ENCODE data around the gene MSANTD1. TPM values are rescaled to one million over a fixed set of nuclear protein-coding genes. Genes with fewer than 3 reads are reported as not detected.
A peak's percentile ranks its signal among the peaks of the same experiment; 100 is the strongest.
"Not testable (repeated sequence)": the region's sequence is repeated elsewhere in the genome, so short reads cannot be mapped to it uniquely, and the experiment has no call there.

MSANTD1 gene
- total RNA-seq, 2 donors from 2014 or later, result 1.5 to 1.7 TPM

DNA sequence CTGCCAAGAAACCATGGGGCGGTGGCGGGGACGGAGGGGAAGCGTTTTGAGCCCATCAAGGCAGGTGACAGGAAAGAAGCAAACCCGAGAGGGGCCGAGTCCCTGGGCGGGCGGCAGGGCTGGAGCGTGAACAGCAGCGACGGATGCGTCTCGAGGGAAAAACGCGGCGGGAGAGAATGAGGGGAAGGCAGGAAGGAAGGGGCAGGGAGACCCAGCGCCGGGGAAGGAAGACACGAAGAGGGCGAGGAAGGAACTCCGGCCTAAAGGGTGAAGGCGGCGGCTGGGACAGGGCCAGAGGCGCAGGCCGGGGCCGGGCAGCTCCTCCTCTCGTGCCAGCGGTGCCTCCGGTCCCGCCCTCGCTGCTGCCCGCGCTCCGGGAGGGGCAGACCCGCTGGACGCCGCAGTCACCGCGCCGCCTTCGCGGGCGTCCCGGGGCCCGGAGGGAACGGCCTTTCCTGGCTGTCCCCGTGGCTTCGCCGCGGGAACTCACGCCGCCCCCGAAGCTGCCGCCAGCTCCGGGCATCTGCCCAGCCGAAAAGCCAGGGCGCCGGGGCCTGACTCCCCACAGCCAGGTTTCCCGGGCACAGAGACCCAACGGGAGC is 43.1 kb downstream of the MSANTD1 start:
- ATAC-seq, result peak; percentile 26
- peak overlapping the region; percentile 81 for H3K27ac Mint-ChIP-seq

DNA sequence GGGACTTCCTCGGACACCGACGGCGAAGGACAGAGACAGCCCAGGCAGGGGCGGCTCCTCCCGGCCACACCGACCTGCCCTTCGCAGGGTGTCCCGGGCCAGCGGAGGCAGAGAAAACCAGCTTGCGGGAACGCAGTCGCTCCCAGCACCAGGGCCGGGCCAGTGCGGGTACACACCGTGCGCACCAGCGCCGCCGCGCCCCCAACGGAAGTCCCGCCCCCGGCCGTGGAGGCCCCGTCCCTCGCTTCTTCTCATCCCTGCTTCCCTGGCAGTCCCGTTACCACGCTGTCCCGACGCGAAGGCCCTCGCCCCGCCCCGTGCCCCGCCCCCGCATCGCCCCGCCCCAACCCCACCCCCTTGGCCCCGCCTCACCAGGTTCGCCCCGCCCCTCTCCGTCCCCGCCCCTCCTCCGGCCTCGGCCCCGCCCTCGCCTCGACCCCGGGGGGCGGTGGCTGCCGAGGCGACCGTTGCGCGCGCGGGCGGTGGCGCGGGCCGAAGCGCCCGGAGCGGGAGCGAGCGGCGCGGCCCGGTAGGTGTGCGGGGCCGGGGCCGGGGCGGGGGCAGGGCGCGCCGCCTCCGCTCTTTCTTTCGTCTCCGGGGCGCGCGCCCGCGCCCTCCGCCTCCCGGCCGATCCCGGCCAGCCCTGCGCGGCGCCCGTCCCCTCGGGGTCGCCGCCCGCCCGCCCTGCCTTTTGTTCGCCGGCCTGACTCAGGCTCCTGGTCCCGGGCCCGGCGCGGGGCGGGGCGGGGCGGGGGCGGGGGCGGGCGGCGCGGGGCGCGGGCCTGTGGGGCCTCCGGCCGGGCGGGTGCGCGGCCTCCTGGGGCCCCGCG is 43.8 kb downstream of the MSANTD1 start, which contains the start of gene RGS12:
TSS of gene RGS12 (plus strand) at position 451 of the 830 bp plus-strand sequence. CDS start 23,150 bp downstream, outside the sequence.
- H3K4me1 Mint-ChIP-seq, result peaks cover 15% of the 10 kb centered on the region
- H3K36me3 Mint-ChIP-seq (ENCODE audit: low read depth), result no peaks in the 10 kb centered on the region
- H3K27ac Mint-ChIP-seq, result peak within 1 kb of the TSS; percentile 81
- H3K4me3 Mint-ChIP-seq, result peak within 1 kb of the TSS; percentile 98
- no peaks in the 10 kb centered on the region for H3K9me3 ChIP-seq (ENCODE audit: control insufficient read depth, low read length, poor library complexity, severe bottlenecking)
- DNase-seq (peak; percentile 62 to 86 (median 85)), ATAC-seq (peak; percentile 82)
- peaks cover 21% of the 10 kb centered on the region for H3K27me3 Mint-ChIP-seq

More for the DNA sequence above, 43.1 kb downstream of the MSANTD1 start:
- H3K4me1 Mint-ChIP-seq, result peaks cover 15% of the 10 kb centered on the region
- no peaks in the 10 kb centered on the region for H3K36me3 Mint-ChIP-seq (ENCODE audit: low read depth)
- no peaks in the 10 kb centered on the region for H3K9me3 ChIP-seq (ENCODE audit: control insufficient read depth, low read length, poor library complexity, severe bottlenecking)
- DNase-seq, result no peak
- H3K27me3 Mint-ChIP-seq, result peaks cover 28% of the 10 kb centered on the region
- H3K4me3 Mint-ChIP-seq, result peak overlapping the region; percentile 98

DNA sequence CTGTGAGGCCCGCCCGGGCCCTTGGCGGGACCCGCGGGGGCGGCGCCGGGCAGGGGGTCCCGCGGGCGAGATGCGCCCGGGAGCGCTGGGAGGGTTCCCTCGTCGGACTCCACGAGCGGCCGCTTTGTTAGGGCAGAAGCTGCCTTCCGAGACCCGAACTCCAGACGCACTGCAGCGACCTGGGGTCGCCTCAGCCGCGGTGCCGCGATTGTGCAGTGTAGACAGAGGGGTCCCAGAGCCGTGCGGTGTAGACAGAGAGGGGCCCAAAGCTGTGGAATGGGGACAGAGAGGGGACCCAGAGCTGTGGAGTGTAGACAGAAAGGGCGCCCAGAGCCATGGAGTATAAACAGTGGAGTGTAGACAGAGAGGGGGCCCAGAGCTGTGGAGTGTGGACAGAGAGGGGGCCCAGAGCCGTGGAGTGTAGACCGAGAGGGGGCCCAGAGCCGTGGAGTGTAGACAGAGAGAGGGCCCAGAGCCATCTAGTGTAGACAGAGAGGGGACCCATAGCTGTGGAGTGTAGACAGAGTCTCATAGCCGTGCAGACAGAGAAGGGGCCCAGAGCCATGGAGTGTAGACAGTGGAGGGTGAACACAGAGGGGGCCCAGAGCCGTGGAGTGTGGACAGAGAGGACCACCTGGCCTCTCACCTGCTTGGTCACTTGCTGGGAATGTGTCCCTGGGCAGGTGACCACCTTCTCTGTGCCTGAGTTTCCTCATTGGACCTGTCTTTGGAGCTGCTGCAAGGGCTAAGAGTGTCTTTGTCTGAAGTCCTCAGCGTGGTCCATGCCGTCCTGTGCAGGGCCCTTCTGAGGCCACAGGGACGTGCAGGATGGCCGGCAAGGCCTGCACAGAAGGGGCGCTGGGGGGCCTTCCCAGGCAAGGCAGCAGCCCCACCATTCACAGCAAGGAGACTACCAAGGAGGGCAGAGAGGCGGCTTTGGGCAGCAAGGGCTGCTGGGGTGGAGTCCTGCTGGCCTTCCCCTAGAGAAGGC is 44.7 kb downstream of the MSANTD1 start:
- H3K9me3 ChIP-seq (ENCODE audit: control insufficient read depth, low read length, poor library complexity, severe bottlenecking), result no peaks in the 10 kb centered on the region
- ATAC-seq, result no peak
- Mint-ChIP-seq H3K4me3 (peak overlapping the region; percentile 73), H3K27ac (peak overlapping the region; percentile 77), H3K27me3 (peaks cover 20% of the 10 kb centered on the region), H3K4me1 (peaks cover 15% of the 10 kb centered on the region), H3K36me3 (ENCODE audit: low read depth) (no peaks in the 10 kb centered on the region)
- no peak for DNase-seq

DNA sequence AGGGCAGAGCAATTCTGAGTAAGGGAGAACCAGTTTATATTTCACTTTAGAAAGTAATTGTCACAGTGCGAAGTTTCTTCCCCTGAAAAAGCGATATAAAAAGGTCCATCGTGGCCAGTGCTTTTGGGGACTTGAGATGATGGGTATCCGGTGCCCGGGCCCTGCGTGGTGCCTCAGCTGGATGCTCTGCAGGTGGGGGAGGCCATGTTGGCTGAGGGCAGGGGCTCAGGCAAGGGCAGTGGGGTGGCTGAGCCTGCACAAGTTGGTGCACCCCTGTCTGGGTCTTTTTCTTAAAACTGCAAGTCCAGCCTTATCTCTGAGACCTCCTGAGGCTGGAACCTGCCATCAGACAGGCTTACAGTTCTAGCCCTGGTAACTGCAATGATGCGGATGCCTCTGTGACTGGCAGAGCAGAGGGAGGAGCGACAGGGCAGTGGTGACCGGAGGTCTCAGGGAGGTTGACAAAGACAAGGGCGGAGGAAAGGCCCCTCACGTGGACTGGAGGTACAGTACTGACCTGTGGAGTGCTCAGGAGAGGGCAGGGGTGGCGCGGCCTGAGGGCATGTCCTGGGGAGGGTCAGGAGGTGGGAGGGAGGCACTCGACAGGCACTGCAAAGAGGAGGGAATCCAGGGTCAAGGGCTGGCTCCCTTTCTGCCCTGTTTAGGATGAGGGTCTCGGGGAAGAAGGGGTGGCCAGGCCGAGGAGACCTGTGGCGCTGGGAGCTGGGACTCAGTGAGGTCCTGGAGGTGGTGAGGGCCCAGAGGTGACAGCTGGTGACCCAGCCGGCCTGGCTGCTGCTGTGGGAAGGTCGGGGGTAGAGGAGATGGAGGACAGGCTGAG is 45.7 kb downstream of the MSANTD1 start:
- no peak overlapping the region for H3K27ac Mint-ChIP-seq
- H3K4me1 Mint-ChIP-seq, result peaks cover 17% of the 10 kb centered on the region
- H3K4me3 Mint-ChIP-seq, result no peak overlapping the region
- H3K36me3 Mint-ChIP-seq (ENCODE audit: low read depth), result no peaks in the 10 kb centered on the region
- DNase-seq (no peak), ATAC-seq (no peak)
- no peaks in the 10 kb centered on the region for H3K9me3 ChIP-seq (ENCODE audit: control insufficient read depth, low read length, poor library complexity, severe bottlenecking)
- peaks cover 14% of the 10 kb centered on the region for H3K27me3 Mint-ChIP-seq

DNA sequence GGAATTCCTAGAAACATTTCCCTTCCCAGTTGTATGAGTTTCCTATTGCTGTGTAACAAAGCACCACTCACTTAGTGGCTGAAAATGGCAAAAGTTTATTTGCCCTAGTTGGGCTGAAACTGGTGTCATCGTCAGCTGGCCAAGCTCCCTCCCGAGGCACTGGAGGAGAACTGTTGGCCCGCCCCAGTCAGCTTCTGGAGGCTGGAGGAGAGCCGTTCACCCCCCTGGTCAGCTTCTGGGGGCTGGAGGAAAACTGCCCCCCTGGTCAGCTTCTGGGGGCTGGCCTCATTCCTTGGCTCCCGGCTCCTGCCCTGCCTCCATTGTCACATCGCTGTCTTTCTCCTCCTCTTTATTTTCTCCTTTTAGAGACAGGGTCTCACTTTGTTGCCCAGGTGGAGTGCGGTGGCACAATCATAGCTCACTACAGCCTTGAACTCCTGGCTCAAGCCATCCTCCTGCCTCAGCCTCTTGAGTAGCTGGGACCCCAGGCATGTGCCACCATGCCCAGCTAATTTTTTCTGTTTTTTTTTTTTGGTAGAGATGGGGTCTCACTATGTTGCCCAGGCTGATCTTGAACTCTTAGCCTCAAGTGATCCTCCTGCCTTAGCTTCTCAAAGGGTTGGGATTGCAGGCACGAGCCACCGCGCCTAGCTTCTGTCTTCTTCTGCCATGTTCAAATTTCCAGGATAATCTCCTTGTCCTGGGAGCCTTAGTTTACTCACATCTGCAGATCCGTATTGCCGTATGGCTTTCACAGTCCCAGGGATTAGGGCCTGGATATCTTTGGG is 47.1 kb downstream of the MSANTD1 start:
- H3K9me3 ChIP-seq (ENCODE audit: control insufficient read depth, low read length, poor library complexity, severe bottlenecking), result no peaks in the 10 kb centered on the region
- Mint-ChIP-seq H3K4me1 (peaks cover 17% of the 10 kb centered on the region), H3K36me3 (ENCODE audit: low read depth) (no peaks in the 10 kb centered on the region), H3K27me3 (peaks cover 4% of the 10 kb centered on the region), H3K27ac (no peak overlapping the region), H3K4me3 (no peak overlapping the region)
- ATAC-seq, result no peak
- DNase-seq, result no peak

DNA sequence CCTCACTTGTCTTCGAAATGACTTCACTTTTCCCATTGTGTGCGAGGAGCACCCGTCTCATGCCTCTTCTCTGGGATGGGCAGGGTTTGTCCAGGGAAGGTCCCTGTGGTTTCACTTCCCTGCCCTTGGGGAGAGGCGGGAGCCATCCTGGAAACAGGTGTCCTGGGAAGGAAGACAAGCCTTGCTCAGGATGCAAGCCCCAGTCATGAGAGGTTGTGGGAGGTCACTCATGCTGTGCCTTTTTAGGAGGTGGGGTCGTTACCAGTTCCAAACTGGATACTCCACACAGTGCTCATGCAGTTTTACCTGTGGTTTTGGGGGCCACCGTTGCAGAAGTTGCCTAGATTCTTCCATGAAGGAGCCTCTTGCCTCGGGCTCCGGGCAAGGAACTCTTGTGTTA is 47.7 kb downstream of the MSANTD1 start:
- H3K9me3 ChIP-seq (ENCODE audit: control insufficient read depth, low read length, poor library complexity, severe bottlenecking), result no peaks in the 10 kb centered on the region
- ATAC-seq, result no peak
- DNase-seq, result no peak
- Mint-ChIP-seq H3K4me3 (no peak overlapping the region), H3K36me3 (ENCODE audit: low read depth) (no peaks in the 10 kb centered on the region), H3K27ac (no peak overlapping the region), H3K27me3 (peaks cover 2% of the 10 kb centered on the region), H3K4me1 (peaks cover 21% of the 10 kb centered on the region)

DNA sequence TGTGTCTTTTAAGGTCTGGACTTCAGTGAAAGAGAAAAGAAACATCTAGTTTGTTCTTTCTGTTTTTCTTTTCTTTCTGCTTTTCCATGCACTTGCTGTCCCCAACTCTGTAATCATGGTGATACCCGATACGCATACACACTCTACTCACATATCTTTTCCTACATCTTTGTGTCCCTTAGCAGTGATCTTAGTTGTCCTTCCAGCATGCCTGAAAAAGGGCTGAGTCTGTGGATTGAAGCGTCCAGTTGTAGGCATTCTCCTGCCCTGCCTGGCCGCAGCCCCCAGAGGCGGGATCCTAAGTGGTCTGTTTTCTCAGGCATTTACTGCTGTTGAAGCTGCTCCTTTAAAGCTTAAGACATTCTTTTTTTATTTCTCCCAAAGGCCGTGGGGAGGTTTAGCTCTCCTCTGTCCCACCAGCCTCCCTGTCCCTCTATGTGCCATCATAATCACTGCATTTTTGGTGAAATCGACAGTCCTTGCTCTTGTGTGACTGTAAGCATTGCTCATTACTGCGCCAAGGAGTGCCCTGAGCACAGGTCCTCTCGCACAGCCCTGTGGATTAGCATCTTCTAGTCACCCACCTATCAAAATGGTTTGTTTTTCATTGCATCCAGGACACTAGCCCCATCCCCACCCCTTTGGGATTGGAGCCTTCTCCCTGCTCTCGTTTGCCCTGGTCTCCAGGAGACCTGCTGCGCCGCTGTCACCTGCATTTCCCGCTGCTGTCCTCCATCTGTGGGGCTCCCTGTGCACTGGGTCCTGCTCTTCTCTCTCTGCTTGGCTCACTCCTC is 48.3 kb downstream of the MSANTD1 start:
- Mint-ChIP-seq H3K36me3 (ENCODE audit: low read depth) (no peaks in the 10 kb centered on the region), H3K27ac (no peak overlapping the region), H3K4me3 (no peak overlapping the region), H3K27me3 (no peaks in the 10 kb centered on the region), H3K4me1 (peaks cover 23% of the 10 kb centered on the region)
- no peak for ATAC-seq
- H3K9me3 ChIP-seq (ENCODE audit: control insufficient read depth, low read length, poor library complexity, severe bottlenecking), result no peaks in the 10 kb centered on the region
- no peak for DNase-seq

DNA sequence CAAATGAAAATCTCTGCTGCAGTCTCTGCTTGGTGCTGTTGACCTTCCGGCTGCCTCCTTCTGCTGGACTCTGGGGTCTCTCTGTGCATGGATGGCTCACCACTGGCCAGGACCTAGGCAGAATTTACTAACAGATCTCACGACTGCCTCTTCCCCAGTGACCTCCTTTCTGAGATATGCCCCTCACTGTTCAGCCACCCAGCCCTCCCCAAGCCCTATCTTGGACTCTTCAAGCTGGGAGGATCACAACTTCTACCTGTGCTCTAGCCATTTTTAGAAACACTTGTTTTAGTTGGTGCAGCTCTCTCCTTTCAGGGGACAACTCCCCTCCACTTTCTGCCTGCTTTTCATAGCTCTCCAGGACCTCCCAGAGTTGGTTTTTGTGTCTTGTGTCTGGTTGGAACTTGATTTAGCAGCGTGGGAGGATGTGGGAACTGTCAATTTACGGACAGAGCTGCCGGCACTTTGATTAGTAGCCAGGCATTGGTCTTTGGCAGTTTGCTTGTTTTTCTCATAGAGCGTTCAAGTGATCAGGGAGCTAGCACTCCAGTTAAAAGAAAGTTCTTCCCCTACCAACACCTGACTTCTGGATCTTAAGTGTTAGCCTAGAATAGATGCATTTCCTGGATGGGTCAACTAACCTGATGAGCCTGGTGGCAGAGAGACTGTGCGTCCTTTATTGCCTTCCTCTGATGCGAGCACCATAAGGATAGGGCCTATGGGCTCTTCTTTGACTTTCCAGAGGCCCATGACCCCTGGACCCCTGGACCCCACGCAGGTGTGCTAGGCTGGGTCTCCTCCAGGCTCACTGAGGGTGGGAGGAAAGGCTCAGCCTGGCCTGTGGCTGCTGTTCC is 50.4 kb downstream of the MSANTD1 start:
- peaks cover 31% of the 10 kb centered on the region for H3K4me1 Mint-ChIP-seq
- peaks cover 8% of the 10 kb centered on the region for H3K27me3 Mint-ChIP-seq
- no peak for ATAC-seq
- H3K27ac Mint-ChIP-seq, result no peak overlapping the region
- H3K9me3 ChIP-seq (ENCODE audit: control insufficient read depth, low read length, poor library complexity, severe bottlenecking), result no peaks in the 10 kb centered on the region
- no peak overlapping the region for H3K4me3 Mint-ChIP-seq
- no peaks in the 10 kb centered on the region for H3K36me3 Mint-ChIP-seq (ENCODE audit: low read depth)
- DNase-seq, result no peak

DNA sequence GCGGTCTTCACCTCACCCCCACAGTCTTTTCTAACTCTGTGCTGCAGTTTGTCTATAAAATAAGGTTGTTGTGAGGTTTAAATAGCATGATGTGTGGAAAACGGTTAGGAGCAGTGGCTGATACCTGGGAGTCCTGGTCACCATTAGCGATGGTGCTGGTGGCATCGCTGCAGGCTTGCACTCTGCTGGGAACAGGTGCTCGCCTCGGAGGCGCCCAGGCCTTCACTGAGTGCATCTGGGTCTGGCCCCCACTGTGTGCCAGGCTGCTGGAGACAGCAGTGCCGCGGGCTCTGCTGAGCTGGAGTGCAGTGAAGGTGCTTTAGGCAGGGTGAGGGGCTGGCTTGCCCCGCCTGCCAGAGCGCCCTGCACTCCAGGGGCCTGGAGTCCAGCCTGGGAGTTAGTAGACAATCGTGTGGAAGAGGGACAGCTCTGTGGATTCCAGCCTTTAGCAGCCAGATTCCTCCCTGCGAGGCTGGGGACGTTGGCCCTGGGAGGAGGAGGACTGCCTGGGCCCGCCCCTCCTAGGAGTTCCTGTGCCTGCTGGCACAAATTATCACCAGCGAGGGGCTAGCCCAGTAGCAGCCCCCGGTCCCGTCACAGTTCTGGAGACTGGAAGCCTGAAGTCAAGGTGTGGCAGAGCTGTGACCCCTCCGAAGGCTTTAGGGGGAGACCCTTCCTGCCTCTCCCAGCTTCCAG is 51.2 kb downstream of the MSANTD1 start:
- Mint-ChIP-seq H3K4me3 (no peak overlapping the region), H3K4me1 (peaks cover 31% of the 10 kb centered on the region), H3K36me3 (ENCODE audit: low read depth) (no peaks in the 10 kb centered on the region), H3K27ac (no peak overlapping the region), H3K27me3 (peaks cover 8% of the 10 kb centered on the region)
- DNase-seq (no peak), ATAC-seq (no peak)
- no peaks in the 10 kb centered on the region for H3K9me3 ChIP-seq (ENCODE audit: control insufficient read depth, low read length, poor library complexity, severe bottlenecking)

DNA sequence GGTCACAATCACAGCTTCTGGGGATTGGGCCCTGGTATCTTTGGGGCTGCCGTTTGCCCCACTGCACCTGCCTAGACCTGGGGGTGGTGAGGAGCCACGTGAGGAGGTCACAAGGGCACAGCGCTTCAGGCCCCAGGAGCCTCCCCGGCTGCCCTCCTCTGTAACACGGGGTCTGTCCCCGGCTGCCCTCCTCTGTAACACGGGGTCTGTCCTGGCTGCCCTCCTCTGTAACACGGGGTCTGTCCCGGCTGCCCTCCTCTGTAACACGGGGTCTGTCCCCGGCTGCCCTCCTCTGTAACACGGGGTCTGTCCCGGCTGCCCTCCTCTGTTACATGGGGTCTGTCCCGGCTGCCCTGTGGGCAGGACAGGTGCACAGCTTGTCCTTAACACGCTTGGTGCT is 51.9 kb downstream of the MSANTD1 start:
- not testable (repeated sequence) for H3K9me3 ChIP-seq (ENCODE audit: control insufficient read depth, low read length, poor library complexity, severe bottlenecking); DNase-seq; H3K27me3 Mint-ChIP-seq; H3K27ac Mint-ChIP-seq; H3K36me3 Mint-ChIP-seq (ENCODE audit: low read depth); ATAC-seq
- peak overlapping the region; percentile 95 for H3K4me3 Mint-ChIP-seq
- H3K4me1 Mint-ChIP-seq, result peaks cover 33% of the 10 kb centered on the region

All from T-helper 17 cell (primary cell).